Stimulated activated CD4-positive, alpha-beta T cell treated with anti-CD3 and anti-CD28 coated beads, TNF-alpha, amount 100 ng/mL, for 48 hours (primary cell): ENCODE data around the gene REX1BD.
"Not testable (repeated sequence)": the region's sequence is repeated elsewhere in the genome, so short reads cannot be mapped to it uniquely, and the experiment has no call there.

Experiments used
- DNase-seq, 3 donors: peaks; one replicate each; pipeline ENCODE4 v3.0.0-alpha.2; 2020; ENCODE audit warnings: low read depth in 3 of 3

The REX1BD gene

GRCh38 chr19:18588611-18589379 lies at the start of gene REX1BD:
TSS of gene REX1BD (plus strand) at chr19:18588798. CDS start at chr19:18588802, 4 bp downstream.
- peak; percentile 71 to 82 (median 76) for DNase-seq

GRCh38 chr19:18539372-18539771 lies 49.2 kb upstream of the REX1BD start:
- no peak for DNase-seq

GRCh38 chr19:18540200-18540599 lies 48.4 kb upstream of the REX1BD start:
- DNase-seq: not testable (repeated sequence)

GRCh38 chr19:18541258-18541991 lies 47.2 kb upstream of the REX1BD start:
- DNase-seq: no peak

- no peak for DNase-seq
These were observed 46.3 kb upstream of the REX1BD start for GRCh38 chr19:18541992-18542940.

- peak; percentile 84 to 96 (median 92) for DNase-seq
These were observed 45.4 kb upstream of the REX1BD start, which contains the start of gene FKBP8 for GRCh38 chr19:18542941-18543813. TSS of gene FKBP8 (minus strand) at chr19:18543573. CDS start at chr19:18541970, 1,603 bp downstream.

- peak; percentile 64 to 87 (median 67) for DNase-seq
These were observed 44.7 kb upstream of the REX1BD start for GRCh38 chr19:18543814-18544475.

- no peak for DNase-seq
These were observed 37.0 kb upstream of the REX1BD start for GRCh38 chr19:18551631-18552030.

GRCh38 chr19:18557411-18558201 lies 31.0 kb upstream of the REX1BD start, which contains the start of gene KXD1:
TSS of gene KXD1 (plus strand) at chr19:18557870. CDS start at chr19:18562057, 4,187 bp downstream.
- peak; percentile 94 to 98 (median 98) for DNase-seq

- no peak for DNase-seq
These were observed 30.4 kb upstream of the REX1BD start for GRCh38 chr19:18558202-18558555.

GRCh38 chr19:18558604-18559003 lies 30.0 kb upstream of the REX1BD start:
- DNase-seq: no peak

- no peak for DNase-seq
These were observed 28.9 kb upstream of the REX1BD start for GRCh38 chr19:18559685-18560084.

GRCh38 chr19:18562086-18562485 lies 26.5 kb upstream of the REX1BD start:
- no peak for DNase-seq

GRCh38 chr19:18566953-18567352 lies 21.6 kb upstream of the REX1BD start:
- DNase-seq: no peak

GRCh38 chr19:18568367-18568766 lies 20.2 kb upstream of the REX1BD start:
- DNase-seq: no peak

GRCh38 chr19:18571564-18572344 lies 16.8 kb upstream of the REX1BD start, which contains the start of gene UBA52:
TSS of gene UBA52 (plus strand) at chr19:18571857. CDS start at chr19:18573301, 1,444 bp downstream.
- DNase-seq: peak; percentile 97 to 98 (median 98)

- DNase-seq: no peak
These were observed 13.8 kb upstream of the REX1BD start for GRCh38 chr19:18574691-18575291.

- DNase-seq: no peak
These were observed 12.2 kb upstream of the REX1BD start for GRCh38 chr19:18576383-18576782.
